ENCODE data around the gene ATR. TPM values are rescaled to one million over a fixed set of nuclear protein-coding genes. Genes with fewer than 3 reads are reported as not detected.

Gene ATR
- polyA plus RNA-seq, 2 of the 4 experiments (the other 2 are of a cell fraction) = 13.9 to 36.2 TPM

DNA sequence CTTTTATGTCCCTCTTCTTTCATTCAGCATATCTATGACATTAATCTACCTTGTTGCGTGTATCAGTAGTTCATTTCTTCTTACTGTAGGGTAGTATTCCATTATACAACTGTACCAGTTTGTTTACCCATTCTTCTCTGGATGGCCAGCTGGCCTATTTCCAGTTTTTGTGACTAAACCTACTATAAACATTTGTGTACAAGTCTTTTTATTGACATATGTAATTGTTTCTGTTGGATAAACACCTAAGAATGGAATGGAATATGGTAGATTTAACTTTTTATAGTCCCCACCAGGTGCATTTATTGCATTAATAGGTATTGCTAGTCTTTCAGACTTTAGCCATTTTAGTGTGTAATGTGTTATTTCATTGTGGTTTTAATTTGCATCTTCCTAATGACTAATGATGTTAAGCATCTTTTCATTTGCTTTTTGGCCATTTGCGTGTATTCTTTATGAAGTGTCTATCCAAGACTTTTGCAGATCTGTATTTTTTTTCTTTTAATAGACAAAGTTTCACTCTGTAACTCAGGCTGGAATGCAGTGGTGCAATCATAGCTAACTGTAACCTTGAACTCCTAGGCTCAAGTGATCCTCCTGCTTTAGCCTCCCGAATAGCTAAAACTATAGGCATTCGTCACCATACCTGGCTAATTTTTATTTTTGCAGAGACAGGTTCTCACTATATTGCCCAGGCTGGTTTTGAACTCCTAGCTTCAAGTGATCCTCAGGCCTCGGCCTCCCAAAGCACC is 88.8 kb downstream of the ATR start:
- POLR2A ChIA-PET = no interaction called here
- DNase-seq (ENCODE audit: low read depth in 1 of 2, low spot score in 1 of 2) = peak in 1 of 2 experiments; percentile 46
- TF ChIP-seq E2F6 (IDR thresholded peaks at IDR 0.05; ENCODE audit: borderline replicate concordance, low read depth) (no peak), RNF2 (IDR thresholded peaks at IDR 0.05; ENCODE audit: borderline replicate concordance, low read depth) (no peak), FOSL2 (IDR thresholded peaks at IDR 0.05) (no peak), FOSL2 (CRISPR knock-in tag; IDR thresholded peaks at IDR 0.05) (peak; percentile 16; the same call in 1 of the 2 replicates), CHD4 (IDR thresholded peaks at IDR 0.05; ENCODE audit: borderline replicate concordance) (no peak)
- Histone ChIP-seq H3K27ac (no peak overlapping the region), H3K9me3 (no peaks in the 10 kb centered on the region), H3K4me1 (peaks cover 8% of the 10 kb centered on the region; the same call in 1 of the 3 replicates), H3K4me3 (no peak overlapping the region), H3K4me2 (no peak overlapping the region)
- FAIRE-seq = peak; percentile 23
- ATAC-seq = peak in 1 of 2 experiments; percentile 50; a peak in 1 of 6 replicates
- WGBS (ENCODE audit: missing lambda C conversion rate) = 87% methylated on average over 5 of the region's 5 CpGs
- CTCF ChIA-PET = interaction anchor here (1.1 to 1.4 kb wide), 2 partner anchors 9 to 339 kb away, joined by 3 read pairs; no protein-coding TSS in a partner anchor

DNA sequence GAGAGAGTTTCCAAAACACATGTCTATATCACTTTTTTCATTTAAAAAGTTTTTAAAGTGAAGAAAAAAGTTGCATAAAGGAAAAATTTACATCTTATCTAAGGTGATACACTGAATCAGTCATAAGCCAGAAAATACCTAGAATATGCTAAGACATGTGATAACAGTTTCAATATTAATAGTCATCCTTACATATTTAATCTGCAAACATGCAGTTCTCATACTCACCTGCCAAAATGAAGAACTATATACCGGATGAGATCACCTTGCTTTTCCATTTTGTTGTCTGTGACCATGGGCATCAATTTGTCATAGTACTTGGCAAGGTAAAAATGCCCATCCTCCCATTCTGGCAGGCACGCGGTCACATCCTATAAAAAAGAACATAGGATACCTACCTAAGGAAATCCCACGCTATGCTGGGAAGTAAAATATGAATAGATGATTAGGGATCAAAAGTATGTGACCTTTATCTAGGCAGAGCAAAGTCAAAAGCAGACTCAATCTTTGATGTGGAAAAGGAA is 93.6 kb downstream of the ATR start:
- peaks cover 6% of the 10 kb centered on the region; the same call in 1 of the 3 replicates for H3K4me1 ChIP-seq
- H3K4me2 ChIP-seq = no peak overlapping the region
- H3K4me3 ChIP-seq = no peak overlapping the region
- ATAC-seq (no peak), DNase-seq (ENCODE audit: low read depth in 1 of 2, low spot score in 1 of 2) (no peak), FAIRE-seq (no peak)
- ChIA-PET CTCF (no interaction called here), POLR2A (no interaction called here)
- no peak for TF ChIP-seq PHF8 (IDR thresholded peaks at IDR 0.05; ENCODE audit: borderline replicate concordance, low read depth)
- no peak for TF ChIP-seq CBX2 (IDR thresholded peaks at IDR 0.05; ENCODE audit: borderline replicate concordance, low read depth)
- H3K9me3 ChIP-seq = peaks cover 21% of the 10 kb centered on the region
- WGBS (ENCODE audit: missing lambda C conversion rate) = 95% methylated on average over 4 of the region's 4 CpGs
- no peak overlapping the region for H3K27ac ChIP-seq

DNA sequence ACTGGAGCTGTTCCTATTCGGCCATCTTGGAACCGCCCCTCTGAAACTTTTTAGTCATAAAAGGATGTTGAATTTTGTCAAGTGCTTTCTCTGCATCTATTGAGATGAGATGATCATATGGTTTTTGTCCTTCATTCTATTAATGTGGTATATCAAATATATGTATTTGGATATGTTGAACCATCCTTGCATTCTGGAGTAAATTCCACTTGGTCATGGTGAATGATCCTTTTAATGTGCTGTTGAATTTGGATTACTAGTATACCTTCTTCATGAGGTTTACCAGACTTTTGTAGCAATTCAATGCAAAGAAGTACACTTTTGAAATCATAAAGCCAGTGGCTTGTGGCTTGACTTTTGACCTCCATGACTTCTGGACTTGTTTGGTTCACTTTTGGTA is 97.3 kb downstream of the ATR start:
- ChIA-PET CTCF (no interaction called here), POLR2A (no interaction called here)
- WGBS (ENCODE audit: missing lambda C conversion rate) = 100% methylated on average over 2 of the region's 2 CpGs
- no peaks in the 10 kb centered on the region for H3K4me1 ChIP-seq
- no peak for FAIRE-seq
- no peak for ATAC-seq
- no peak for DNase-seq (ENCODE audit: low read depth in 1 of 2, low spot score in 1 of 2)
- peaks cover 21% of the 10 kb centered on the region for H3K9me3 ChIP-seq
- H3K4me3 ChIP-seq = no peak overlapping the region
- H3K4me2 ChIP-seq = no peak overlapping the region
- H3K27ac ChIP-seq = no peak overlapping the region
- TF ChIP-seq MAZ (IDR thresholded peaks at IDR 0.05; ENCODE audit: borderline replicate concordance, low read depth, low read length) (no peak), PBX3 (IDR thresholded peaks at IDR 0.05) (no peak), HOXB13 (CRISPR knock-in tag; IDR thresholded peaks at IDR 0.05; ENCODE audit: low read depth) (no peak), ZC3H11A (IDR thresholded peaks at IDR 0.05) (no peak), TP53 (CRISPR knock-in tag; IDR thresholded peaks at IDR 0.05) (no peak), CHD2 (IDR thresholded peaks at IDR 0.05; ENCODE audit: low read length, partially characterized antibody) (no peak)

GRCh38 chr3:142470826-142471225 is 107.7 kb downstream of the ATR start:
- peak; percentile 82 to 85 for TF ChIP-seq CEBPB (IDR thresholded peaks at IDR 0.05)
- no peak for TF ChIP-seq PHF8 (IDR thresholded peaks at IDR 0.05; ENCODE audit: borderline replicate concordance, low read depth)
- Histone ChIP-seq H3K4me2 (no peak overlapping the region), H3K27ac (no peak overlapping the region), H3K4me1 (no peaks in the 10 kb centered on the region), H3K9me3 (peaks cover 10% of the 10 kb centered on the region), H3K4me3 (no peak overlapping the region)
- FAIRE-seq = no peak
- DNase-seq (ENCODE audit: low read depth in 1 of 2, low spot score in 1 of 2) = no peak
- ATAC-seq = no peak
- ChIA-PET CTCF (no interaction called here), POLR2A (no interaction called here)
- 94% methylated on average over 4 of the region's 4 CpGs for WGBS (ENCODE audit: missing lambda C conversion rate)
